Measurements from ENCODE around the gene MEMO1. TPM values are rescaled to one million over a fixed set of nuclear protein-coding genes. Genes with fewer than 3 reads are reported as not detected.

MEMO1 gene
- total RNA-seq, 1 experiment from 2014 or later, result 44.4 TPM

- TF ChIP-seq ARID4B (CRISPR knock-in tag; IDR thresholded peaks at IDR 0.05; ENCODE audit: borderline replicate concordance) (no peak), SP1 (CRISPR knock-in tag; conservative IDR thresholded peaks at IDR 0.05) (no peak), SMAD3 (CRISPR knock-in tag; IDR thresholded peaks at IDR 0.05; ENCODE audit: borderline replicate concordance) (no peak), NFATC4 (CRISPR knock-in tag; IDR thresholded peaks at IDR 0.05) (no peak), ESRRA (CRISPR knock-in tag; IDR thresholded peaks at IDR 0.05; ENCODE audit: borderline replicate concordance) (no peak), GABPB1 (CRISPR knock-in tag; IDR thresholded peaks at IDR 0.05) (no peak), NR2C2 (CRISPR knock-in tag; IDR thresholded peaks at IDR 0.05) (no peak), GRHL2 (CRISPR knock-in tag; IDR thresholded peaks at IDR 0.05; ENCODE audit: insufficient replicate concordance, severe bottlenecking) (no peak), TEAD1 (CRISPR knock-in tag; IDR thresholded peaks at IDR 0.05) (no peak), HMGXB4 (CRISPR knock-in tag; IDR thresholded peaks at IDR 0.05) (no peak), TEAD4 (CRISPR knock-in tag; IDR thresholded peaks at IDR 0.05) (no peak), RELA (CRISPR knock-in tag; IDR thresholded peaks at IDR 0.05; ENCODE audit: borderline replicate concordance) (no peak), ZNF416 (CRISPR knock-in tag; IDR thresholded peaks at IDR 0.05) (no peak), ATF1 (CRISPR knock-in tag; IDR thresholded peaks at IDR 0.05) (no peak)
- ChIA-PET CTCF (interaction anchor here (0.7 kb wide), 1 partner anchor 835 kb away, joined by 3 read pairs; no protein-coding TSS in a partner anchor), POLR2A (no interaction called here)
- peaks cover 5% of the 10 kb centered on the region; the same call in 1 of the 2 replicates for H3K36me3 Mint-ChIP-seq
- DNase-seq (ENCODE audit: low spot score) (no peak), ATAC-seq (no peak)
- no peak overlapping the region for H3K4me3 Mint-ChIP-seq
- peaks cover 16% of the 10 kb centered on the region for H3K4me1 Mint-ChIP-seq
- peak overlapping the region; percentile 63; the same call in 1 of the 2 replicates for H3K27ac Mint-ChIP-seq
- H3K27me3 Mint-ChIP-seq (ENCODE audit: low read depth), result no peaks in the 10 kb centered on the region
- no peaks in the 10 kb centered on the region for H3K9me3 Mint-ChIP-seq
These were observed 62.9 kb downstream of the MEMO1 start for GRCh38 chr2:31947871-31948270.

- Mint-ChIP-seq H3K4me3 (no peak overlapping the region), H3K36me3 (peaks cover 5% of the 10 kb centered on the region; the same call in 1 of the 2 replicates), H3K9me3 (no peaks in the 10 kb centered on the region), H3K27me3 (ENCODE audit: low read depth) (no peaks in the 10 kb centered on the region), H3K27ac (no peak overlapping the region), H3K4me1 (peaks cover 16% of the 10 kb centered on the region)
- DNase-seq (ENCODE audit: low spot score), result no peak
- ChIA-PET POLR2A (no interaction called here), CTCF (interaction anchor here (0.7 kb wide), 1 partner anchor 834 kb away, joined by 3 read pairs; no protein-coding TSS in a partner anchor)
- no peak for ATAC-seq
- no peak for TF ChIP-seq FOXP1 (CRISPR knock-in tag; IDR thresholded peaks at IDR 0.05; ENCODE audit: borderline replicate concordance)
These were observed 64.0 kb downstream of the MEMO1 start for GRCh38 chr2:31946838-31947237.

- Mint-ChIP-seq H3K9me3 (no peaks in the 10 kb centered on the region), H3K27me3 (ENCODE audit: low read depth) (no peaks in the 10 kb centered on the region), H3K4me3 (no peak overlapping the region), H3K4me1 (peaks cover 16% of the 10 kb centered on the region), H3K27ac (no peak overlapping the region), H3K36me3 (peaks cover 5% of the 10 kb centered on the region; the same call in 1 of the 2 replicates)
- no peak for DNase-seq (ENCODE audit: low spot score)
- no peak for ATAC-seq
- TF ChIP-seq PREB (CRISPR knock-in tag; IDR thresholded peaks at IDR 0.05; ENCODE audit: borderline replicate concordance) (no peak), TP53 (CRISPR knock-in tag; IDR thresholded peaks at IDR 0.05) (no peak)
- CTCF ChIA-PET, result no interaction called here
- POLR2A ChIA-PET, result no interaction called here
These were observed 65.3 kb downstream of the MEMO1 start for GRCh38 chr2:31945572-31945935.

Measured in WTC11 (cell line).